ENCODE measurements around the gene SYT17. TPM values are rescaled to one million over a fixed set of nuclear protein-coding genes. Genes with fewer than 3 reads are reported as not detected.

SYT17 gene
- total RNA-seq, 1 donor from 2014 or later, result 0.54 TPM

DNA sequence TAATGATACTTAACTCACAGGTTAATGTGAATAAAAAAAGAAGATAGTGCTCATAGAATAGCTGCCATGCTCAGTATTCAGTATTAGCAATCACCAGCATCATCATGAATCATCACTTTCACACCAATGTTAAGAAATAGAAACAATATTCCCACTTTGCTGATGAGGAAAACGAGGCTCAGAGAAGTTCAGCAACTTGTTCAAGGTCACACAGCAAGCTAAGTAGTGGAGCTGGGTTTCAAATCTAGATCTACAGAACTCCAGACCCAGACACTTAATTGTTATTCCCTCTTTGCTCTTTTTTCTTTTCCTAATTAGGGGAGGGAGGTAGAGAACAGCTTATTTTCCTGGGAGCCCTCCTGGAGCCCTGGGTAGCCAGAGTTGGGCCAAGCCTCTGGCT lies 140.4 kb downstream of the SYT17 start:
- no peak for ATAC-seq

GRCh38 chr16:19309178-19309577 lies 141.1 kb downstream of the SYT17 start:
- ATAC-seq (no peak), DNase-seq (ENCODE audit: missing footprints) (no peak)
- intact Hi-C loops (cut with DNase I), result no loop called here

More for the DNA sequence above, 140.4 kb downstream of the SYT17 start:
- DNase-seq (ENCODE audit: missing footprints), result no peak
- intact Hi-C loops (cut with DNase I), result no loop called here

GRCh38 chr16:19314718-19315425 lies 146.8 kb downstream of the SYT17 start:
- intact Hi-C loops (cut with DNase I), result no loop called here
- no peak for ATAC-seq
- no peak for DNase-seq (ENCODE audit: missing footprints)

- intact Hi-C loops (cut with DNase I), result no loop called here
- DNase-seq (ENCODE audit: missing footprints) (no peak), ATAC-seq (no peak)
Measured at GRCh38 chr16:19315889-19316433, 147.9 kb downstream of the SYT17 start.

GRCh38 chr16:19316846-19317245 lies 148.8 kb downstream of the SYT17 start:
- ATAC-seq, result no peak
- intact Hi-C loops (cut with DNase I), result no loop called here

More at GRCh38 chr16:19316846-19317245, 148.8 kb downstream of the SYT17 start:
- DNase-seq (ENCODE audit: missing footprints), result no peak

Other genes with a start within 250 kb of the SYT17 start
- gene SMG1, start 241.8 kb upstream of the SYT17 start, total RNA-seq, result 37.9 TPM
- gene TMC7, start 184.3 kb upstream of the SYT17 start, total RNA-seq, result 1.3 TPM
- 40.4 TPM for gene COQ7, start 100.6 kb upstream of the SYT17 start, total RNA-seq
- gene ITPRIPL2, start 54.3 kb upstream of the SYT17 start, total RNA-seq, result 15.3 TPM
- not detected for gene CLEC19A, start 117.5 kb downstream of the SYT17 start, total RNA-seq
- not detected for gene TMC5, start 249.6 kb downstream of the SYT17 start, total RNA-seq

Data from Right ventricle myocardium inferior (tissue), 1 donor.